ENCODE results near the gene TMPO. TPM values are rescaled to one million over a fixed set of nuclear protein-coding genes. Genes with fewer than 3 reads are reported as not detected.

The TMPO gene
- total and polyA plus RNA-seq, 2 donors (not counting 3 experiments of a cell fraction or from before 2014, with no cell fraction given), result 27.8 to 150 TPM

DNA sequence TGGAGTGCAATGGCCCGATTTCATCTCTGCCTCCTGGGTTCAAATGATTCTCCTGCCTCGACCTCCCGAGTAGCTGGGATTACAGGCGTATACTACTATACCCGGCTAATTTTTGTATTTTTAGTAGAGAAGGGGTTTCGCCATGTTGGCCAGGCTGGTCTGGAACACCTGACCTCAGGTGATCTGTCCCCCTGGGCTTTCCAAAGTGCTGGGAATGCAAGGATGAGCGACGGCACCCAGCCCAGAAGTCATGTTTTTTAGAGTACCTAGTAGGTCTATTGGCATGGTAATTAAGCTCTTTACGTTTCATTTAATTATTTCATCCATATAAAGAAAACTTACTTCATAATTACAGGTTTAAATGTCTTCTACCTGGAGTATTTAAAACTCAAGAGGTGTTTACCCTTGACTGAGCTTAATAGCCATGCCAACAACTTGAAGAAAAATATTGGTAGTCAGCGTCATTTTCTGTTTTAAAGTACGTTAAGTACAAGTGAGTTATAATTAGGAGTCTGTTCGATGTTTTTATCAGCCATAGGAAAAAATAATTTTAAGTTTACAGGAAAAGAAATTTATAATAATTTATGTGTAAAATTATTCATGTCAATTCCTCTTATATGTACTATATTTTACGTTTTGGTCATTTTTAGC lies 4.0 kb downstream of the TMPO start:
- intact Hi-C loops (cut with micrococcal nuclease) (loop anchor here (5.0 kb wide), 1 partner anchor 392 kb away; no protein-coding TSS in a partner anchor), dilution Hi-C loops (cut with MboI; ENCODE audit: extremely low pct_ligation_motif_present, low sequenced_read_pairs) (no loop called here)
- Histone ChIP-seq H3K27ac (ENCODE audit: insufficient read depth, low read depth, low read length) (no peak overlapping the region), H3K79me2 (ENCODE audit: control insufficient read depth, insufficient read depth, low read length) (peaks cover 96% of the 10 kb centered on the region), H3K4me1 (ENCODE audit: control insufficient read depth, extremely low read depth, insufficient read depth, low read length) (peaks cover 7% of the 10 kb centered on the region), H3K36me3 (ENCODE audit: control insufficient read depth in 2 of 2, extremely low read depth in 1 of 2, insufficient read depth in 2 of 2, low read length in 2 of 2) (peaks cover 0 to 2% of the 10 kb centered on the region in 2 experiments), H3K9me3 (replicated peaks; ENCODE audit: control insufficient read depth, insufficient read depth, low read length) (no peaks in the 10 kb centered on the region), H2AFZ (ENCODE audit: low read depth, low read length) (no peak overlapping the region), H3K27me3 (ENCODE audit: control insufficient read depth in 2 of 2, insufficient read depth in 2 of 2, low read length in 2 of 2) (no peaks in the 10 kb centered on the region), H3K4me3 (replicated peaks in 1 of 3; ENCODE audit: insufficient read depth in 1 of 3, low read depth in 1 of 3, low read length in 3 of 3) (no peak overlapping the region), H3K9ac (replicated peaks; ENCODE audit: extremely low read depth, insufficient read depth, low read length) (no peak overlapping the region), H4K20me1 (replicated peaks; ENCODE audit: control insufficient read depth, extremely low read depth, insufficient read depth, low read length) (peaks cover 6% of the 10 kb centered on the region), H3K9me1 (replicated peaks; ENCODE audit: control insufficient read depth, extremely low read depth, insufficient read depth, low read length) (no peaks in the 10 kb centered on the region), H3K4me2 (ENCODE audit: insufficient read depth, low read length) (peak overlapping the region; percentile 18)
- ChIA-PET CTCF (interaction anchor here (1.1 to 1.4 kb wide), 3 partner anchors 28 to 95 kb away, joined by 4 to 6 read pairs (median 5); no protein-coding TSS in a partner anchor), POLR2A (no interaction called here)
- TF ChIP-seq CTCF (IDR thresholded peaks at IDR 0.05; ENCODE audit: extremely low read depth in 1 of 2, insufficient read depth in 1 of 2, low read depth in 1 of 2, low read length in 2 of 2), result no peak
- no peak for TF ChIP-seq FOS (IDR thresholded peaks at IDR 0.05; ENCODE audit: borderline replicate concordance, insufficient read depth, low read length)
- TF ChIP-seq JUN (IDR thresholded peaks at IDR 0.05; ENCODE audit: borderline replicate concordance, insufficient read depth, insufficient read length, low read depth), result no peak
- no peak for TF ChIP-seq MYC (IDR thresholded peaks at IDR 0.05; ENCODE audit: low read depth, low read length)
- TF ChIP-seq, protein P1, sequence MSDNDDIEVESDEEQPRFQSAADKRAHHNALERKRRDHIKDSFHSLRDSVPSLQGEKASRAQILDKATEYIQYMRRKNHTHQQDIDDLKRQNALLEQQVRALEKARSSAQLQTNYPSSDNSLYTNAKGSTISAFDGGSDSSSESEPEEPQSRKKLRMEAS (IDR thresholded peaks at IDR 0.05; ENCODE audit: insufficient read depth, insufficient read length), result no peak
- no peak for TF ChIP-seq EZH2 (IDR thresholded peaks at IDR 0.05; ENCODE audit: borderline replicate concordance, low read depth, low read length, severe bottlenecking)
- TF ChIP-seq POLR2AphosphoS5 (IDR thresholded peaks at IDR 0.05; ENCODE audit: insufficient read depth, low read depth, low read length), result no peak
- no peak for DNase-seq (ENCODE audit: low read depth, low spot score)
- BruUV-seq (replicated peaks), result no TSS peak
- FAIRE-seq, result no peak
